Measurements from ENCODE around the gene OLFM2. TPM values are rescaled to one million over a fixed set of nuclear protein-coding genes. Genes with fewer than 3 reads are reported as not detected.
A peak's percentile ranks its signal among the peaks of the same experiment; 100 is the strongest.

Gene OLFM2
- total and polyA plus RNA-seq, 9 of the 15 experiments (the other 6 are each of a cell fraction or from before 2014, with no cell fraction given) = 0.10 to 0.33 (median 0.23) TPM; not detected in 4

DNA sequence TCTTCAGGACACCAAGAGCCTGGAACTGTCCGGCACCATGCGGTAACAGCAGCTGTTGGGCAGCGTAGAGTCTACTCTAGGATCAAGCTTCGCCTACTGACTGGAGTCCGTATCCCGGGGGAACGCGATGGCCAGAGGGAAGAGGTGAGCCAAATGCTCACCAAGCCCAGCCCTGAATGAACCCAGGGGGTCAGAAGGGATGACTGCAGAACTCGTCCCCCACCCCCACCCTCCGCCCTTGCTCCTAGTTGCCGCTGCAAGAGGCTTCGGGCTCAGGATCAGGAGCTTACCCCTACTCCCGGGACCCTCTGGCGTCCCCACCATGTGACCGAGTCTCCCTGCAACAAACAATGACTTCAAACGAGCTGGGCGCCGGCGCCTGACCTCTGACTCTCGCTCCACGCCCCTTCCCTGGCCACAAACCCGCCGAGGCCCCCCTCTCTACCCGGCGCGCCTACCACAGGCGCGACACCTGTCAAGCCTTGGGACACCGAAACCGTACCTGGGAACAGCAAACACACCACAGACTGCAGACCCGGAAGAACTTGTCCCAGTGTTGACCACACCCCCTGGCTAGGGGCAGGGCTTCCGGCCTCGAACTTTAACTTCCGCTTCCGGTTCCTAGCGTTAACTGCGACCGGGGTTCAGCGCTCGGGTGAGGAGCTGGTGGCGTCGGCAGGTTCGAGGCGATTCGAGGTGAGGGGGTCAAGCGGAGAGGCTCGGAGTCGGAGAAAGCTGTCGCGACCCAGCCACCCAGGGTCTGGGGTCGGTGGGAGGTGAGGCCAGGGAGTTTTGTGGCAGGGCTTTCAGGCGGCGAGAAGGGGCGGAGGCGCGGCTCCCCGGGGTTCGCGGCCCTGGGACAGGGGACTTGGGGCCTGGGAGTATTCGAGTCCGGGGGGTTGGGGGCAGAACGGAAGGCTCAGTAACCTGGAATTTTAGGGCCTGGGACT, 108.8 kb downstream of the OLFM2 start, which contains the start of gene UBL5 (continued):
- TF ChIP-seq BRCA1 (IDR thresholded peaks at IDR 0.05) (no peak), BRCA1 (CRISPR knock-in tag; IDR thresholded peaks at IDR 0.05) (no peak), SMAD1 (IDR thresholded peaks at IDR 0.05; ENCODE audit: low read depth, low read length, partially characterized antibody) (no peak), RBFOX2 (IDR thresholded peaks at IDR 0.05; ENCODE audit: low read depth, low read length) (peak; percentile 95), RFX5 (IDR thresholded peaks at IDR 0.05; ENCODE audit: low read depth, low read length) (no peak), POLR3G (IDR thresholded peaks at IDR 0.05; ENCODE audit: extremely low read depth, insufficient read length, insufficient replicate concordance) (no peak), HDGF (IDR thresholded peaks at IDR 0.05) (no peak), HNRNPUL1 (IDR thresholded peaks at IDR 0.05; ENCODE audit: low read length) (no peak), ZNF717 (CRISPR knock-in tag; IDR thresholded peaks at IDR 0.05) (no peak), ZNF589 (CRISPR knock-in tag; IDR thresholded peaks at IDR 0.05; ENCODE audit: low read depth) (no peak), NFIX (CRISPR knock-in tag; IDR thresholded peaks at IDR 0.05; ENCODE audit: low read depth) (no peak), BRD9 (IDR thresholded peaks at IDR 0.05; ENCODE audit: low read depth, partially characterized antibody) (no peak), TAL1 (IDR thresholded peaks at IDR 0.05) (no peak), E2F3 (CRISPR knock-in tag; IDR thresholded peaks at IDR 0.05) (0 out of 2 replicates have a peak, but pooled peaks have one; percentile 3), ZZZ3 (IDR thresholded peaks at IDR 0.05) (no peak), ZNF253 (CRISPR knock-in tag; conservative IDR thresholded peaks at IDR 0.05) (no peak), ZNF785 (CRISPR knock-in tag; IDR thresholded peaks at IDR 0.05) (no peak), IFI16 (CRISPR knock-in tag; IDR thresholded peaks at IDR 0.05) (no peak), MED1 (CRISPR knock-in tag; IDR thresholded peaks at IDR 0.05; ENCODE audit: borderline replicate concordance) (no peak), ZNF263 (CRISPR knock-in tag; IDR thresholded peaks at IDR 0.05; ENCODE audit: borderline replicate concordance) (no peak), ZNF347 (CRISPR knock-in tag; IDR thresholded peaks at IDR 0.05; ENCODE audit: low read depth) (no peak), ZNF584 (CRISPR knock-in tag; IDR thresholded peaks at IDR 0.05; ENCODE audit: low read depth) (no peak), DNMT1 (IDR thresholded peaks at IDR 0.05) (no peak), ZNF444 (CRISPR knock-in tag; IDR thresholded peaks at IDR 0.05) (no peak), ZNF707 (CRISPR knock-in tag; conservative IDR thresholded peaks at IDR 0.05) (no peak)
- TF ChIP-seq, protein P1, sequence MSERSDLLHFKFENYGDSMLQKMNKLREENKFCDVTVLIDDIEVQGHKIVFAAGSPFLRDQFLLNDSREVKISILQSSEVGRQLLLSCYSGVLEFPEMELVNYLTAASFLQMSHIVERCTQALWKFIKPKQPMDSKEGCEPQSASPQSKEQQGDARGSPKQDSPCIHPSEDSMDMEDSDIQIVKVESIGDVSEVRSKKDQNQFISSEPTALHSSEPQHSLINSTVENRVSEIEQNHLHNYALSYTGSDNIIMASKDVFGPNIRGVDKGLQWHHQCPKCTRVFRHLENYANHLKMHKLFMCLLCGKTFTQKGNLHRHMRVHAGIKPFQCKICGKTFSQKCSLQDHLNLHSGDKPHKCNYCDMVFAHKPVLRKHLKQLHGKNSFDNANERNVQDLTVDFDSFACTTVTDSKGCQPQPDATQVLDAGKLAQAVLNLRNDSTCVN (CRISPR knock-in tag; IDR thresholded peaks at IDR 0.05) = no peak
- TF ChIP-seq, protein P2, sequence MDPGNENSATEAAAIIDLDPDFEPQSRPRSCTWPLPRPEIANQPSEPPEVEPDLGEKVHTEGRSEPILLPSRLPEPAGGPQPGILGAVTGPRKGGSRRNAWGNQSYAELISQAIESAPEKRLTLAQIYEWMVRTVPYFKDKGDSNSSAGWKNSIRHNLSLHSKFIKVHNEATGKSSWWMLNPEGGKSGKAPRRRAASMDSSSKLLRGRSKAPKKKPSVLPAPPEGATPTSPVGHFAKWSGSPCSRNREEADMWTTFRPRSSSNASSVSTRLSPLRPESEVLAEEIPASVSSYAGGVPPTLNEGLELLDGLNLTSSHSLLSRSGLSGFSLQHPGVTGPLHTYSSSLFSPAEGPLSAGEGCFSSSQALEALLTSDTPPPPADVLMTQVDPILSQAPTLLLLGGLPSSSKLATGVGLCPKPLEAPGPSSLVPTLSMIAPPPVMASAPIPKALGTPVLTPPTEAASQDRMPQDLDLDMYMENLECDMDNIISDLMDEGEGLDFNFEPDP (CRISPR knock-in tag; IDR thresholded peaks at IDR 0.05) = no peak
- TF ChIP-seq, protein P3, sequence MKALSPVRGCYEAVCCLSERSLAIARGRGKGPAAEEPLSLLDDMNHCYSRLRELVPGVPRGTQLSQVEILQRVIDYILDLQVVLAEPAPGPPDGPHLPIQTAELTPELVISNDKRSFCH (CRISPR knock-in tag; IDR thresholded peaks at IDR 0.05) = no peak
- TF ChIP-seq, protein P3 (tag; IDR thresholded peaks at IDR 0.05) = no peak
